Upper lobe of left lung (tissue), 4 donors: Measurements from ENCODE around the gene KRT2.

ENCODE experiments used
- EP300 ChIP-seq, 4 donors: sonication (generic); formaldehyde crosslinking; IDR thresholded peaks; one replicate each; pipeline ENCODE4 v1.5.1; 2017; ENCODE audit warnings: antibody characterized with exemption in 4 of 4, control low read depth in 2 of 4
- POLR2A ChIP-seq, 4 donors: fragments of 450-650 bp; IDR thresholded peaks; one replicate each; pipeline ENCODE4 v1.5.1; 2016 to 2017; ENCODE audit warnings: antibody characterized with exemption in 4 of 4, mild to moderate bottlenecking in 2 of 4
- POLR2AphosphoS5 ChIP-seq, 2 donors: sonication (generic); formaldehyde crosslinking; IDR thresholded peaks; one replicate each; pipeline ENCODE4 v1.5.1; 2017; ENCODE audit warnings: antibody characterized with exemption in 2 of 2
- TF ChIP-seq, protein P1 (sequence below), 6 experiments: fragments of 450-650 bp in 4 of 6; fragments of 200-600 bp in 2 of 6; sonication (generic) in 2 of 6; IDR thresholded peaks; one replicate each; pipeline ENCODE4 v1.5.1; 2016 to 2019; ENCODE audit warnings: antibody characterized with exemption in 6 of 6

DNA sequence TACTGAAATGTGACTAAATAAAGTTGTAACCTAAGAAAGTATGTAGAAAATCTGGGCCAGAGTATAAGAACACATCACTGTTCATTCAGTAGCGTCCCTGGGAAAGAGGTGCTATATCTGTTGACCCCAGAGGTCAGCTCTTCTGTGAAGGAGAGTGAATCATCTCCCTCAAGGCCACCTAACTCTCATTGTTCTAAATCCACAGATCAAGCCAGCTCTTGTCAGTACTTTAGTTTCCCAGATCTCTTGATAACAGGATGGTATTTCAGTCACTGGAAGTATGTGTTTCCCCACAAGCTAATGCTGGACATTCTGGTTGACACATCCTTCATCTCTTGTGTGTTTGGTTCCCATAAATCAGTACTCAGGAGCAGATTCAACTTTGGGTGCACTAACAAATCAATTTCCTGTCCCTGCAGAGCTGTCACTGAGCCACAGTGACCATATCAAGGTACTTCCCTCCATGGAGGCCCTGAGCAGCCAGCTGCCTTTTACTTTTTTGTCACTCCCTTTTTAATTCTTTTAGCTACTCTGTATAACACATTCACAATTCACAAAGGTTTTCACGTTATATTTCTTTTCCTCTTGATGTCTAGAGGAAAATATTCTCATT lies 20.4 kb upstream of the KRT2 start:
- no peak for TF ChIP-seq EP300 (IDR thresholded peaks at IDR 0.05)
- TF ChIP-seq, protein P1, sequence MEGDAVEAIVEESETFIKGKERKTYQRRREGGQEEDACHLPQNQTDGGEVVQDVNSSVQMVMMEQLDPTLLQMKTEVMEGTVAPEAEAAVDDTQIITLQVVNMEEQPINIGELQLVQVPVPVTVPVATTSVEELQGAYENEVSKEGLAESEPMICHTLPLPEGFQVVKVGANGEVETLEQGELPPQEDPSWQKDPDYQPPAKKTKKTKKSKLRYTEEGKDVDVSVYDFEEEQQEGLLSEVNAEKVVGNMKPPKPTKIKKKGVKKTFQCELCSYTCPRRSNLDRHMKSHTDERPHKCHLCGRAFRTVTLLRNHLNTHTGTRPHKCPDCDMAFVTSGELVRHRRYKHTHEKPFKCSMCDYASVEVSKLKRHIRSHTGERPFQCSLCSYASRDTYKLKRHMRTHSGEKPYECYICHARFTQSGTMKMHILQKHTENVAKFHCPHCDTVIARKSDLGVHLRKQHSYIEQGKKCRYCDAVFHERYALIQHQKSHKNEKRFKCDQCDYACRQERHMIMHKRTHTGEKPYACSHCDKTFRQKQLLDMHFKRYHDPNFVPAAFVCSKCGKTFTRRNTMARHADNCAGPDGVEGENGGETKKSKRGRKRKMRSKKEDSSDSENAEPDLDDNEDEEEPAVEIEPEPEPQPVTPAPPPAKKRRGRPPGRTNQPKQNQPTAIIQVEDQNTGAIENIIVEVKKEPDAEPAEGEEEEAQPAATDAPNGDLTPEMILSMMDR (IDR thresholded peaks at IDR 0.05), result no peak
- no peak for TF ChIP-seq POLR2A (IDR thresholded peaks at IDR 0.05)
- no peak for TF ChIP-seq POLR2AphosphoS5 (IDR thresholded peaks at IDR 0.05)
